ENCODE results near the gene IFITM10.

- TF ChIP-seq ZNF274 (IDR thresholded peaks at IDR 0.05; ENCODE audit: low read depth, low read length) (no peak), YY1 (IDR thresholded peaks at IDR 0.05; ENCODE audit: insufficient read depth, insufficient read length) (no peak)
Observed at GRCh38 chr11:1751531-1751921, 1.1 kb upstream of the IFITM10 start.
